HG02759 (cell line): Measurements from ENCODE around the gene ZFY.
A peak's percentile ranks its signal among the peaks of the same experiment; 100 is the strongest.

Experiments used
- ATAC-seq: cut with Tn5 transposase; IDR thresholded peaks from one replicate; pipeline ENCODE4 v1.9.1; 2021; ENCODE audit warnings: mild to moderate bottlenecking, moderate library complexity; ENCODE audit not compliant: unreplicated experiment

The ZFY gene

DNA sequence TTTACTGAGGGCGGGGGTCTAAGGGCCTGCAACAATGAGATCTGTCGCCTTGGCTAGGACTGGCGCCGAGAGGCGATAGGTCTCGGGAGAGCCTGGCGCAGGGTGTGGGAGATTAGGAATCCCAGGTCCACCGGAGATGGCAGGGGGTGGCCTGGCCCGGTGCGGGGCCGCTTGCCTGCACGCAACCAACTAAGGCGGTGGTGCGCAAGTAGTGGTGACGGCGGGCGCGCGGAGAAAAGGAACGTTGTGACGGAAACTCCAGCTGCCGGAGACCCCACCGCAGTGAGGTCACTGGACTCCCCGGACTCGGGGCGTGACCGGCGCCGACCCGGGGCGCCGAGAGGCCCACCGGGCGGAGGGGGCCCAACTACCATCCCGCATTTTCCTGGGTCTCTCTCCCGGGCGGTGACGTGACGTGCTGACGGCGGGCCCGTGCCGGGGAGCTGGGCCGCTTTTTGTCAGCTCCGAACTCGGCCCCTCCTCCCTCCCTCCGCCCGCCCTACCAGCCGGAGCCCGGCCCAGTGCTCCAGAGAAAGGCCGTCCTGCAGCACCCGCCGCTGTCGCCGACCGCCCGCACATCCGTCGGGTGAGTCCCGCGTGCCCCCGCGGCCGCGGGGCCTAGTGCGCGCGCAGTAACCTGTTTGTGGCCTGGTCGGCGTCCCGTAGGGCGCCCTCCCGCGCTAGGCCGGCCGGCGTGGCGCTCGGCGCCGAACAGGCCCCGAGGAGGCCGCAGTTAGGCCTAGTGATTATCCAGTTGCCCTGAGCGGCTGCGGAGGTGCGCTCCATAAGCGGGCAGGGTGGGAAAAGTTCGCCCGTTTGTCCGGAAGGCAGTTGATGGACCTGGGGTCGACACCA is at the start of gene ZFY:
Gene ZFY (plus strand): TSS at position 521 of the 855 bp plus-strand sequence. CDS start 18,556 bp downstream, outside the sequence.
- peak; percentile 39 for ATAC-seq

DNA sequence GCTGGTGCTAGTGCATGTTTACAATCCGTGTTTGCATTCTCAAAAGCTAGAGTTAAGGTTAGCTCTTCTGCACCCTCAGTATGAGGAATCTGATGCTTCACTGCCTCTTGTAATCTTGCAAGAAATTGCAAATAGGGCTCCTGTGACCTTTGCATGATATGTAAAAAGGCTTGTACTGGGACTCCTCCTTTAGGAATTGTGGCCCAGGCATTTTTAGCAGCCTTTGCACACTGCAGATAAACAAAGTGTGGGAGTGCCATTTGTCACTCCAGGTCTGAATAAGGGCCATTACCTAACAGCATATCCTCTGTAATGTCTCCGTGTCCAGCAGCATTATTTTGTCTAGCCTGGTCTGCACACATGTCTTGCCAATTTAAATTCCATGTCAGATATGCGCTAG is 49.3 kb upstream of the ZFY start:
- ATAC-seq = no peak

DNA sequence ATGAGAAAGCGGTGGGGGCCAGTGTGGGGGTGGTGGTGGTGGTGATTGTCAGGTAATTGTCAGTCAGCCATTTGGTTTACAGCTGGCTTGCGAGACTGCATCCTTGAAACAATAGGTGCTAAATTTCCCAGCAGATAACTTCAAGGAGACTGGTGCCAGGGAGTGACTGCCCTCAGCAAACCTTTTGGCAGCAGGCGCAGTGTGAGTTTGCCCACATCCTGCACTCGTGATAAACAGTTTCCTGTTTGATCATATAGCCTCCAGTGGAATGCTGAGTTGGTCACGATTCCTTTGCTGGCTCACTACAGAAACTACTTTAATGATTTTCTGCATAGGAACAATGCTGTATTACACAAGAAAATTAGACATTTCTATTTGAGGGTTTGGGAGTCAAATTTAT is 47.8 kb upstream of the ZFY start:
- ATAC-seq = no peak

DNA sequence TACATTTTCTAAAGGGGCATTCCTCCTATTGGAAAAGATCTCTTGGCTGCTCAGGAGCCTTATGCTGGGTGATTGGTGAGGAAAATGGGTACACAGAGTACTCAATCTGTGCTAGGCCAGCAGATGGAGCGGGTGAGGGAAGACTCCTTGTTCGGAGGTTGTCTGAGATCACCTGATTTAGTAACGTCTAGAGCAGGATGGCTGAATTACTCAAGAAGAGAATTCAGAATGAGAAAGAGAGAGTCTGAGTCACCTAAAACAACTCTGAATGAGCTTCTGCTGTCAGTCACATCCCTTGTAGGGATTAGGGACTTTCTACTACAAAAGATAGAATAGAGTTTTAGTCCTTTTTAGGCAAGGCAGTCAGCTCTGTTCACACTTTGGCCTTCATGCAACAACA is 47.2 kb upstream of the ZFY start:
- peak; percentile 89 for ATAC-seq

DNA sequence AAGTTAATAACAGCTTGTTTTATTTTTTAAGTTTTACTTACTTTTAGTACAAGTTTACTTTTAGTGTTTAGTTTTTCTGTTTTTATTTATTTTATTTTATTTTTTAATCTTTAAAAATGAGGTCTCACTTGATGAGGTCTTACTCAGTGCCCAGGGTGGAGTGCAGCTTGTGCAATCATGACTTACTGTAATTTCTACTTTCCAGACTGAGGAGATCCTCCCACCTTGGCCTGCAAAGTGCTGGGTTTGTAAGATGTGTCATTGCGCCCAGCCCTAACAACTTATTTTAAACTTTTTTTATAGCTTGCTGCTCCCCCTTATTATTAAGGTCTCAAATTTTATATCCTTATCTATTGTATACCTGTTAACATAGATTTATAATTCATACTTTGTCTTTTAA is 41.7 kb upstream of the ZFY start:
- no peak for ATAC-seq

DNA sequence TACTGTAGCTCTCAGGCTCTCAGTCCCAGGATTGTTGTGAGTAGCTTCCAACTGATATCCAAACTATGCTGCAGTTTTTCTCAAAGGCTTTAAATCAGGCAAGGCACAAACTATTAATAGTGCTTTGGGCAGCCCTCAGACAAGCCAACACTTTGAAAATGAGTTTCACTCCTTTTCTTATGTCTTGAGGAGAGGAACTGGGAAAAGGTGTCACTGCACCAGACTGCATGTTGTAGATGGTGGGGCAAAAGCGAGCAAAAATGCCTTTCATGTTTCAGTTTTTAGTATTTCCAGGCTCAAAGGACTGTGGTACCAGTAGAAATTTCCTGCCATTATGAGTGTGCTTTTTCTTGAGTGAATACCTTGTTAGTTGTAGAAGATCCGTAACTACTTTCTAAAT is 39.1 kb upstream of the ZFY start:
- peak; percentile 49 for ATAC-seq

DNA sequence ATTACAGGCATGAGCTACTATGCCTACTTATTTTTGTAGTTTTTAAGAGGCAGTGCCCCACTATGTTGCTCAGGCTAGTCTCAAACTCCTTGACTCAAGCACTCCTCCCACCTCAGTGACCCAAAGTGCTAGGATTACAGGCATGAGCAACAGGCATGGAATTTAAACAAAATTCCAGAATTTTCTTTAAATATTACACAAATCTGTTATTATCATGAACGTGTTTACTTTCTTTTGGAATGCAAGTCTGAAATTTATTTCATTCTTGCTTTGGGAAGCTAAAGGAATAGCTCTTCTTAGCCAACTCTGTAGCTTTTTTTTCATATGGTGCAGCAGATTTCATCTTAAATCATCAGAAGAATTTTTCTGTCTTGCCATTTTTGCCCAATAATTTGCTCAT is 27.8 kb upstream of the ZFY start:
- no peak for ATAC-seq

DNA sequence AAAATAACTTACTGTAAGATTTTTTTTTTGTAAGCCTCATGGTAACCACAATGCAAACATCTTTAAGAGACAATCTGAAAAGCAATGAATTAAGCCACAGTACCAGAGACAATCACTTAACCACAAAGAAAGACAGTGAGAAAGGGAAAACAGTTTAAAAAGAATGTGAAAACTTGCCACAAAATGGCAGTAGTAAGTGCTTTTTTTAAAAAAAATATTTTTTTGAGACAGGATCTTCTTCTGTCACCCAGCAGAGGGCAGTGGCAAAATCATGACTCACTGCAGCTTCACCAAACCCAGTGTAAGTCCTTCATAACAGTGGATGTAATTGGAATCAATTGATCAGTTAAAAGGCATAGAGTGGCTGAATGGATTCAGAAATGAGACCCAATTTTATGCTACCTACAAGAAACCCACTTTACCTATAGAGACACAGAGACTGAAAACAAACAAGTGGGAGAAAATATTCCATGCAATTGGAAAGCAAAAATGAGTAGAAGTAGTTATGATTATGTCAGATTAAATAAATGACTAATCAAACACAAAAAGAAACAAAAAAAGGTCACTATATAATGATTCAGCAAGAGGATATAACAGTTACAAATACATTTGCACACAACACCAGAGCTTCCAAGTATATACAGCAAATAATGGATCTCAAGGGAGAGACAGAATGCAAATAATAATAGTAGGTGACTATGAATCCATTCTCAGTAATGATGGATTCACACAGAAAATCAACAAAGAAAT is 21.9 kb upstream of the ZFY start:
- ATAC-seq = peak; percentile 74

DNA sequence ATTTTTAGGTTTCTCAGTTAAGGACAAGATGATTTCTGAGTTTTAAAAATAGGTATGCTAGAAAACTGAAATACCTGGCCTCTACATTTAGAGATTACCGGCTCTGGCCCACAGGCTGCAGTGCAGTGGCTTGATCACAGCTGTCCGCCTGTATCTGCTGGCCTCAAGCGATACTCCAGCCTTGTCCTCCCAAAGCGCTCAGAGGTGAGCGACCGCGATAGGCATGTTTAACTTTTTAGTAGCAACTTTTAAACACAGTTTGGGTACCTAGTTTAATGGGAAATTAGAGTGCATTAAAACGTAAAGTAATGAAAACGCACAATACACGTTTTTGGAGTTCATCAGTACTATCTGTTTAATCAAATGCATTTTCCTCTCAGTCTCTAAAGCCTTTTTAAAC is 1.1 kb upstream of the ZFY start:
- no peak for ATAC-seq

DNA sequence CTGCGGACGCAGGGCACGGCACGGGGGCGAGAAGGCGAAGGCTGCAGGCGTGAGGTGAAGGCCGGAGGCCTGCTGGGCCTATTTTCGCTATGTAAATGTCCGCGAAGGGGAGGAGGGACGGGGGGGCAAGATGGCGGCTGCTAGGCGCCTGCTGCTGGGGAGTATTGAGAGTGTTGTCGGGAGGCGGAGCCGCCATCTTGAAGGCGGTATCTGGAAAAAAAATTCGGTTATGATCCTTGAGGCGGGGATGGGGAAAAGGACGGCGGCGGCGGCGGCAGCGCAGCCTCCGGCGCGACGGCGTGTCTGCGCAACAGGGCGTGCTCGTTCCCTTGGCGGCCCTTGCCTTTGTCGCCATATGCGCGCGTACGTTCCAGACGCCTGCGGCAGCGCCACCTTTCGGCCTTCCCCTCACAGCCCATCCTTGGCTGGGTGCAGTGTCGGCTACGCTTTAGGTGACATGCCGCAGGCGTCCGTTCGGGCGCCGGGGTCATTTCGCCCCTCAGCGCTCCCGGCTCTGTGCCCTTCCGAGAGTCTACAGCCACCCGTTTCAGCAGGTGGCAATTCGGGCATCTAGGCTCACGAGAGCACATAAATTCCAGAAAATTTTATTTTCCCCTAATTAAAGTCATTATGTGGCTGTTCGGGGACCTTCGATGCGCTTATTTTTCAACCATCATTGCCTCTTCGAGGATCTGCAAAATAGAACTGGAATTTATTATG is 695 bp downstream of the ZFY start:
- ATAC-seq = peak; percentile 80

DNA sequence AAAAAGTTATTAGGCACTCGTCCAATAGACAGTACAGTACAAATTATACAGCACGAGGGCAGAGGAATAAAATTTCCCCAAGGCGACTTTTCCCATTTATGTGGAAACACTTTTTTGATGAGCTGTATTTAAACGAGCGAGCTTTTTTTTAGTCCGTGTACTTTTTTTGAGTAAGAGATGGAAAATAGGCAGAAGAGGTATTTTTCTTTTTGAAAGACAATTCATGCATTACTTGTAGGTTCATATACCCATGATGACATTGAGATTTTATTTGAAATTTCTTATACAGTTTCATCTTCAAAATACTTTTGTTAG is 1.2 kb downstream of the ZFY start:
- no peak for ATAC-seq

DNA sequence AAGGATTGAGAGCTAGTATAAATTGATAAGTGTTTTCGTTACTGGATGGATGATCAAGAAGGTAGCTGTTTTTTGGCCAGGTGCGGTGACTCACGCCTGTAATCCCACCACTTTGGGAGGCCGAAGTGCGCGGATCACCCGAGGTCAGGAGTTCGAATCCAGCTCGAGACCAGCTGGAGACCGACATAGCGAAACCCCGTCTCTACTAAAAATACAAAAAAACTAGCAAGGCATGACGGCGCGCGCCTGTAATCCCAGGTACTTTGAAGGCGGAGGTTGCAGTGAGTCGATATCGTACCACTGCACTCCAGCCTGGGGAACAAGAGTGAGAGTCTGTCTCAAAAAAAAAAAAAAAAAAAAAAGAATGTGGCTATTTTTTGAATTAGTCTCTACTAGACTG is 2.0 kb downstream of the ZFY start:
- no peak for ATAC-seq

DNA sequence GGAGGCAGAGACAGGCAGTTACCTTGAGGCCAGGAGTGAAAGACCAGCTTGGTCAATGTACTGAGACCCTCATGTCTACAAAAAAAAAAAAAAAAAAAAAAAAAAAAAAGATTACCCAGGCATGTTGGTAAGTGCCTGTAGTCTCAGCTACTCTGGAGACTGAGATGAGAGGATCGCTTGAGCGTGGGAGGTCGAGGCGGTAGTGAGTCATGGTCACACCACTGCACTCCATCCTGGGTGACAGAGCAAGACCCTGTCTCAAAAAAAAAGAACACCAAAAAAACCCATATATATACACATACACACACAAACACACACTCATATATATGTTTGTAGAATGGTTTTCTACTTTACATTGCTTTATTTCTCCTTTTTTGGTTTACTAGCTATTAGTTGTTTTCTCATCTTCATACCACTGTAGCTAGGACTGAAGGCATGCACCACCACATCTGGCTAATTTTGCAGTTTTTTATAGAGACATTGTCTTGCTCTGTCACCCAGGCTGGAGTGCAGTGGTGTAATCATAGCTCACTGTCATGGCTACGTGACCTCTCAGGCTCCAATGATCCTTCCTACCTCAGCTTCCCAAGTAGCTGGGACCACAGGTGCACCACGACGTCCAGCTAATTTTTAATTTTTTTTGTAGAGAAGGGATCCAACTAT is 14.5 kb downstream of the ZFY start:
- peak; percentile 87 for ATAC-seq

DNA sequence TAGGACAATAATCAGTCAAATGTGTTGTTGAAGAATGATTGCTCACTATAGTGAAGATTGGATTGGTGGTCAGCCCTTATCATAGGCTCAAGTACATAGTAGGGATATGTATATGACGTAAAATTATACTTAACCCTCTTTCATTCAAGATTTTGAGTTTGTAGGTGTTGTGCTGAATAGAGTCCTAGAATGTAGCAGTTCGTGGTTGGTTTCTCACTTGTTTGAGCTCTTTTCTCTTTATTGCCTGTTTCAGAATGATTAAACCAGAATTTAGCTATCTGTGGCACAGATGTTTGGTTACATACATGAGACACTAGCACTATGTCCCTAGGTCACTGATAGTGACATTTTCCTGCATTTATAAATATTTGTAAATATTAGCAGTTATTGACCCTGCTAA is 15.5 kb downstream of the ZFY start:
- peak; percentile 41 for ATAC-seq

DNA sequence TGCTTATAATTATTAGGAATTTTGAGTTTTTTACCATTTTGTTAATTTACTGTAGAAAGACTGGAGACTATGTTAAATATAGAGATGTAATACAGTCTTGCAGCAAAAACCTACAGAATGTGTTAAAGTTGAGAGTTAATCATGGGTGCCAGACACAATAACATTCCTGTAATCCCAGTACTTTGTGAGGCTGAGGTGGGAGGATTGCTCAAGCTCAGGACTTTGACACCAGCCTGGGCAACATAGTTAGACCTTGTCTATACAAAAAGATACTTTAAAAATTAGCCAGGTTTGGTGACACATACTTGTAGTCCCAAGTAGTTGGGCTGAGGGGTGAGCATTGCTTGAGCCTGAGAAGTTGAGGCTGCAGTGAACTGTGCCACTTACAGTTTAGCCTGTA is 17.7 kb downstream of the ZFY start:
- no peak for ATAC-seq

DNA sequence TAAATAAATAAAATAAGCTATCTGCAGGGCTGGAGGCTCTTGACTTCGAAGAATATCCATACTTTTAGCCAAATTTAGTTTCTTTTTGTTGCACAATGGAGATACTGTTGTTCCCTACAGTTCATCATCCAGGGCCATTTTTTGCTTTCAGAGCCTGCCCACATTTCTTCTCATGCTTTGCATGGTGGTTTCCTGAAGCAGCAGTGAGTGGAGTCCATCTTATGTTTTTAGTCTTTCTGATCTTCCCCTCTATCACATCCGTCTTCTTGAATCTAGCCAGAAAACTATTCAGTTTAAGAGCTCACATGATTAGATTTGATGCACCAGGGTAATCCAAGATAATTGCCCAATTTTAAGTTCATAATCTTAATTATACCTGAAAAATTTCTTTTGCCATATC is 19.6 kb downstream of the ZFY start:
- ATAC-seq = no peak

DNA sequence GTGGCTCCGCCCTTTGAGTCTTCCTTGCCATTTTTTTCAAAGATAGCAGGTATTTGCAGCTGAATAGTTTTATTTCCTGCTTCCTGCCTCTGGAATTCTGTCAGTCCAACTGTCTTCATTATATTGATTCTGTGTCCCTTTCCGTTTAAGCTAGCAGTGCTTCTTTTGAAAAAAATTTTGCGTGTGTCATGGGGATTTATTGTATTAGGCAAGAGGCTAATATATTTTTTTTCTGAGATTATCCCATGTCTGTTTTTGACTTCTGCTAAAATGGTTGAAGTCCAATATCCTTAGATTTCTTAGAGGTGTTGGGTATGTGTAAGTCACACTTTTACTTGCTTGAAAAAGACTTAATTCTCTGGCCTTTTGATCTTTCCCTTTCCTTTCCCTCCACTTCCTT is 20.4 kb downstream of the ZFY start:
- no peak for ATAC-seq

DNA sequence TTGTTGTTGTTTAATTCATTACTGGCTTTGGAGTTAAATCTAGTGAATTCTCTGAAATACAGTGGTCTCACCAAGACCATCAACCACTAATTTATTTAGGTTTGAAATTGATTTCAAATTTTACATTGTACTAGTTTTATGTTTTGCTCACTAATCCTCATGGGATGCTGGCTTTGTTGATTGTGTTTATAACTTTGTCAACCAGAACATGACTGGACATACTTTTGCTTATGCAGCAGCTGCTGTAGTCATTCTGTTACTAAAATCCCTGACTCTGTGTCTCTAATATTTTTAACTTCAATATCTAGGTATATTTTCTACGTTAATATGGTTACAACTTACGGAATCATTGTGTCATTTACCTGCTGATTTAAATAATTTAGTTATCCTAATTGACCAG is 26.9 kb downstream of the ZFY start:
- ATAC-seq = no peak

DNA sequence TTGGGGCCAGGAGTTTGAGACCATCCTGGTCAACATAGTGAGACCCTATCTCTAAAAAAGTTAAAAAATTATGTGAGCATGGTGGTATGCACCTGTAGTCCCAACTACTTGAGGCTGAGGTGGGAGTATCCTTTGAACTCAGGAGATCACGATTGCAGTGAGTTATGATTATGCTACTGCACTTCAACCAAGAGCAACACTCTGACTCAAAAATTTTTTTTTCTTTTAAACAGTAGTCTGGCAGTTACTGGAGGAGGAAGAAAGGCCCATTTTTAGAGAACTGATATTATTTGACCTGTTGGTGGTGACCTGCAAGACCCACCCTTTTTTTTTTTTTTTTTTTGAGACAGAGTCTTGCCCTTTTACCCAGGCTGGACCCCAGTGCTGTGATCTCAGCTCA is 29.6 kb downstream of the ZFY start:
- no peak for ATAC-seq

DNA sequence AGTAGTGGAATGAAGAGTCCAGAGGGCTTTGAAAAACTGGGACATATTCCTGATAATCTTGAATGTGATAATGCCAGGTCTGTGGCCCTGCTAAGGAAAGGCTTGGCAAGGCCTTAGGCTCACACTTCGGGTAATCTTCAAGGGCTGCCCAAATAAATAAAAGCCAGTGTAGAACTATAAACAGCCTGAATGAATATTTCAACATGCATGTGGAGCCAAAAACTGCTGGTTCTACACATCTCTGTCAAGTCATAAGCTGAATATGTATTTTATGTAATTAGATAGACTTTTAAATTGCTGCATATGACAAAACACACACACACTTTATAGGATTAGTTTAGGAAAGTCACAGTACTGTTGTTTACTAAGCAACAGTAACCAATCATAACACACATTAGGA is 30.4 kb downstream of the ZFY start:
- ATAC-seq = no peak

DNA sequence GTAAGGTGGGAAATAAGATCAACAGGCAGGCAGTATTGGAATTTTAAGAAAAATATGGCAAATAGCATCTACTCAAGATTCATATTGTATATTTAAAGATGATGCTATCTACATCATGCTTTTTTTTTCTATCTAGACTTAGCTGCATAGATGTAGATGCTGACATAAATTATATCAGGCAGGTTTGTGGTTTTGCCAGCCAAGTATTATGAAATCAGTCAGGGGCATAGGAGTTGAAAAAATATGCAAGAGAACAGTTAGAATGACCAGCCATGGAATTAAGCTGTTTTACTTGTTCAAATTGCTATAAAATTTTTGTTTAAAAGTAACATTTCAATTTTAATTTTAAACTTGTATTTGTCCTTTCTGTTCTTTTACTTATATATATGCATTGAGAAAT is 34.4 kb downstream of the ZFY start:
- ATAC-seq = no peak
